Transverse colon (tissue), 4 donors: ENCODE measurements around the gene AHDC1.

Experiments used
- EP300 ChIP-seq: sonication (generic); formaldehyde crosslinking; IDR thresholded peaks from one replicate; pipeline ENCODE4 v1.6.1; 2017; ENCODE audit warnings: antibody characterized with exemption, low read depth
- POLR2AphosphoS5 ChIP-seq, 3 donors: sonication (generic); formaldehyde crosslinking; IDR thresholded peaks; one replicate each; pipeline ENCODE4 v1.6.1; 2016; ENCODE audit warnings: antibody characterized with exemption in 3 of 3
- TF ChIP-seq, protein P1 (sequence below), 5 experiments: fragments of 200-600 bp in 3 of 5; fragments of 450-650 bp in 2 of 5; sonication (generic) in 3 of 5; IDR thresholded peaks; 1 replicate in 2 of 5; 2 replicates in 3 of 5; pipeline ENCODE4 v1.5.1; 2016 to 2017; ENCODE audit warnings: antibody characterized with exemption in 5 of 5, inconsistent platforms in 3 of 5, mild to moderate bottlenecking in 2 of 5, moderate library complexity in 1 of 5

DNA sequence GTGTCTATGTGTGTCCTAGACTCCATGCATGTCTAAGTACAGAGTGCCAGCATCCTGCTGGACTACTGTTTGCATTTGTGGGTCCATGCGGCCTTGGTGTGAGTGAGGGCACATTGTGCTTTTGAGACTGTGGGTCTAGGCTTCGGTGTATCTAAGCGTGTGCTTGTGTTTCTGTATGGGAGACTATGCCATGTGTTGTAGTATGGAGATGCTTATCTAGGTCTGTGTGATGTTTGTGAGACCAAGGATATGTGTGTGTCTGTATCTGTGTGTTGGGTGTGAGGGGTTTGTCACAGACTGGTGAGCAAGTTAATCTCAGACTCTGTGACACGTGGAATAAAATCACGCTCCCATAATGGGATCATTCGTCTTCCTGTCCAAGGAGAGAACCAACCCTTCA is 14.5 kb downstream of the AHDC1 start:
- TF ChIP-seq, protein P1, sequence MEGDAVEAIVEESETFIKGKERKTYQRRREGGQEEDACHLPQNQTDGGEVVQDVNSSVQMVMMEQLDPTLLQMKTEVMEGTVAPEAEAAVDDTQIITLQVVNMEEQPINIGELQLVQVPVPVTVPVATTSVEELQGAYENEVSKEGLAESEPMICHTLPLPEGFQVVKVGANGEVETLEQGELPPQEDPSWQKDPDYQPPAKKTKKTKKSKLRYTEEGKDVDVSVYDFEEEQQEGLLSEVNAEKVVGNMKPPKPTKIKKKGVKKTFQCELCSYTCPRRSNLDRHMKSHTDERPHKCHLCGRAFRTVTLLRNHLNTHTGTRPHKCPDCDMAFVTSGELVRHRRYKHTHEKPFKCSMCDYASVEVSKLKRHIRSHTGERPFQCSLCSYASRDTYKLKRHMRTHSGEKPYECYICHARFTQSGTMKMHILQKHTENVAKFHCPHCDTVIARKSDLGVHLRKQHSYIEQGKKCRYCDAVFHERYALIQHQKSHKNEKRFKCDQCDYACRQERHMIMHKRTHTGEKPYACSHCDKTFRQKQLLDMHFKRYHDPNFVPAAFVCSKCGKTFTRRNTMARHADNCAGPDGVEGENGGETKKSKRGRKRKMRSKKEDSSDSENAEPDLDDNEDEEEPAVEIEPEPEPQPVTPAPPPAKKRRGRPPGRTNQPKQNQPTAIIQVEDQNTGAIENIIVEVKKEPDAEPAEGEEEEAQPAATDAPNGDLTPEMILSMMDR (IDR thresholded peaks at IDR 0.05): no peak
- no peak for TF ChIP-seq POLR2AphosphoS5 (IDR thresholded peaks at IDR 0.05)
- no peak for TF ChIP-seq EP300
